HG02623 (cell line): ENCODE data around the gene RRP12.
A peak's percentile ranks its signal among the peaks of the same experiment; 100 is the strongest.

Experiments
- ATAC-seq: cut with Tn5 transposase; IDR thresholded peaks from one replicate; pipeline ENCODE4 v1.9.1; 2021; ENCODE audit warnings: moderate library complexity; ENCODE audit not compliant: unreplicated experiment

RRP12 gene

DNA sequence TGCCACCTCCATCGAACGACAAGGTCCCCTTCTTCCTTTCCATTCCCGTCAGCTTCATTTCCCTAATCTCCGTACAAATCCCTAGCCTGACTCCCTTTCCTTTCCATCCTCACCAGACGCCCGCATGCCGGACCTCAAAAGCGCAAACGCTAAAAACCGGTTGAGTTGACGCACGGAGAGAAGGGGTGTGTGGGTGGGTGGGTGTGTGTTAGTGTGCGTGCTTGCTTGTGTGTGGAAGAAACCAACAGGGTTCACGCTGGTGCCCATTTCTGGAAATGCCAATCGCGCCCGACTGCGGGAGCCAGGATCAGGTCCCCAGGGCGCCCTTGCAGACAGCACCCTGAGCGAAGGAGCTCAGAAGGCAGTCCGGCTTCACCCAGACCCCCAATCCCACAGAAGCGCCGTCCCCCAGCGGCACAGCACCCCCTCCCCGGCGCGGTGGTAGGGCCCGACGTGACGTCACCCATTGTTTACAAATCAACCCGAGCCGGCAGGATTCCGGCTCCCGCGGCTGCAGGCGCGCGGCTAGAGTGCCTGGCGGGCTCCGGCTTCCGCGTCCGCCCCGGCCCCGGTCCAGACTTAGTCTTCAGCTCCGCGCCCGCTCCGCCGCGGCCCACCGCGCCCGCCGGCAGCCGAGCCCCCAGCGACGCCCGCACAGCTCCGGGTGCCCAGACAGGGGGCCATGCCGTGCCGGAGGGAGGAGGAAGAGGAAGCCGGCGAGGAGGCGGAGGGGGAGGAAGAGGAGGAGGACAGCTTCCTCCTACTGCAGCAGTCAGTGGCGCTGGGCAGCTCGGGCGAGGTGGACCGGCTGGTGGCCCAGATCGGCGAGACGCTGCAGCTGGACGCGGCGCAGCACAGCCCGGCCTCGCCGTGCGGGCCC, 82.1 kb downstream of the RRP12 start, which contains the start of gene FRAT1:
TSS of gene FRAT1 (plus strand) at position 500 of the 880 bp plus-strand sequence. CDS start at position 683, 183 bp downstream.
- ATAC-seq: peak; percentile 79

DNA sequence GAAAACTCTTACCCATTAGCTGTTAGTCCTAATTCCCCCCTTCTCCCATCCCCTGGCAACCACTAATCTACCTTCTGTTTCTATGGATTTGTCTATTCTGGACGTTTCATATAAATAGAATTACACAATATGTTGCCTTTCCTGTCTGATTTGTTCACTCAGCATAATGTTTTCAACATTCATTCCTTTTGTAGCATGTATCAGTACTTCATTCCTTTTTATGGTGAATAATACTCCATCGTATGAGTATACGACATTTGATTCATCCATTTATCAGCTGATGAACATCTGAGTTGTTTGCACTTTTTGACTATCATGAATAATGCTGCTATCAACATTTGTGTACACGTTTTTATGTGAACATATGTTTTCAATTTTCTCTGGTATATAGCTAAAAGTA, 86.5 kb downstream of the RRP12 start:
- no peak for ATAC-seq

- no peak for ATAC-seq
These were observed 88.2 kb downstream of the RRP12 start for GRCh38 chr10:97312897-97313296.

DNA sequence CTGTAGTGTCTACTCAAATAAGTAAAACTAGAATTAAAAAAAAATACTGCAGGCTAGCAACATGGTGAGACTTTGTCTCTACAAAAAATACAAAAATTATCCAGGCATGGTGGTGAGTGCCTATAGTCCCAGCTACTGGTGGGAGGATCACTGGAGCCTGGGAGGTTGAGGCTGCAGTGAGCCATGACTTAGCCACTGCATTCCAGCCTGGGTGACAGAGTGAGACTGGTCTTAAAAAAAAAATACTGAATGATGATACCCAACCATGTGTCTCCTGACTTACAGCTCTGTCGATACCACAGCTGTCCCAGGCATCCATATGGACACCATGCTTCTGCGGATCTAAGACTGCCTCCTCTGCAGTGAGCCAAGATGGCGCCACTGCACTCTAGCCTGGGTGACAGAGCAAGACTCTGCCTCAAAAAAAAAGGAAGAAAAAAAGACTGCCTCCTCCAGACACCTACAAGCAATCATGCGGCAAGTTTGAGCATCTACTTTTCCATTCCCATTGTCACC, 90.0 kb downstream of the RRP12 start:
- ATAC-seq: no peak

- ATAC-seq: no peak
These were observed 93.0 kb downstream of the RRP12 start for GRCh38 chr10:97307866-97308780.

- no peak for ATAC-seq
These were observed 93.7 kb downstream of the RRP12 start for GRCh38 chr10:97307441-97307840.
